HEK293 (cell line): Measurements from ENCODE around the gene SLC35F3.

ENCODE experiments used
- CTCF ChIA-PET: fragments of 350-600 bp; formaldehyde crosslinking; extraction: SDS; loops from one replicate; lab custom pipeline; 2021; ENCODE audit warnings: antibody characterized with exemption; lab: Yijun Ruan, JAX
- POLR2A ChIA-PET: fragments of 300-600 bp; formaldehyde crosslinking; extraction: SDS; loops from one replicate; lab custom pipeline; 2020; ENCODE audit warnings: antibody characterized with exemption, inconsistent platforms; lab: Yijun Ruan, JAX
- H3K27ac ChIP-seq: fragments of 200-500 bp; sonication (Bioruptor generic); 2 replicates; pipeline ENCODE4 v1.5.1; 2014; ENCODE audit warnings: low read depth, low read length, control low read depth, inconsistent platforms; ENCODE audit errors: extremely low read depth
- H3K36me3 ChIP-seq, 2 experiments: fragments of 200-500 bp in 1 of 2; sonication (Bioruptor generic) in 1 of 2; 1 replicate in 1 of 2; 2 replicates in 1 of 2; pipeline ENCODE4 v1.5.1; 2014 to 2017; ENCODE audit warnings: inconsistent platforms in 2 of 2, low read length in 2 of 2; ENCODE audit not compliant: control insufficient read depth in 2 of 2, insufficient read depth in 1 of 2
- H3K4me1 ChIP-seq: fragments of 200-500 bp; sonication (Bioruptor generic); 2 replicates; pipeline ENCODE4 v1.5.1; 2014; ENCODE audit warnings: mild to moderate bottlenecking, low read length, inconsistent platforms; ENCODE audit not compliant: control insufficient read depth, insufficient read depth
- H3K4me3 ChIP-seq: 2 replicates; pipeline ENCODE4 v1.5.1; 2011; ENCODE audit warnings: low read depth, mild to moderate bottlenecking, control low read depth, low read length, moderate library complexity
- H3K9me3 ChIP-seq: fragments of 200-500 bp; sonication (Bioruptor generic); 2 replicates; pipeline ENCODE4 v1.5.1; 2014; ENCODE audit warnings: low read depth, low read length, inconsistent platforms; ENCODE audit not compliant: control insufficient read depth, insufficient read depth
- CTCF ChIP-seq: fragments of 450-650 bp; formaldehyde crosslinking; IDR thresholded peaks from 2 replicates; pipeline ENCODE4 v1.5.1; 2016; ENCODE audit warnings: missing biosample characterization, missing genetic modification characterization
- OVOL3 ChIP-seq: fragments of 450-650 bp; formaldehyde crosslinking; IDR thresholded peaks from 2 replicates; pipeline ENCODE4 v1.5.1; 2016; ENCODE audit warnings: missing biosample characterization, missing genetic modification characterization
- ZBTB1 ChIP-seq: fragments of 450-650 bp; formaldehyde crosslinking; IDR thresholded peaks from 2 replicates; pipeline ENCODE4 v1.5.1; 2016; ENCODE audit warnings: missing biosample characterization, missing genetic modification characterization
- ZIC2 ChIP-seq: fragments of 450-650 bp; formaldehyde crosslinking; IDR thresholded peaks from 2 replicates; pipeline ENCODE4 v1.5.1; 2016; ENCODE audit warnings: missing biosample characterization, missing genetic modification characterization
- ZNF155 ChIP-seq: fragments of 450-650 bp; formaldehyde crosslinking; IDR thresholded peaks from 2 replicates; pipeline ENCODE4 v1.5.1; 2016; ENCODE audit warnings: missing biosample characterization, missing genetic modification characterization
- ZNF211 ChIP-seq: fragments of 450-650 bp; formaldehyde crosslinking; IDR thresholded peaks from 2 replicates; pipeline ENCODE4 v1.5.1; 2016; ENCODE audit warnings: low read depth, missing biosample characterization, missing genetic modification characterization
- ZNF26 ChIP-seq: fragments of 450-650 bp; formaldehyde crosslinking; IDR thresholded peaks from 2 replicates; pipeline ENCODE4 v1.5.1; 2016; ENCODE audit warnings: missing biosample characterization, missing genetic modification characterization
- ZNF266 ChIP-seq: fragments of 450-650 bp; formaldehyde crosslinking; IDR thresholded peaks from 2 replicates; pipeline ENCODE4 v1.5.1; 2016; ENCODE audit warnings: missing biosample characterization, missing genetic modification characterization, low read depth
- ZNF274 ChIP-seq, 2 experiments: fragments of 200-500 bp in 1 of 2; fragments of 450-650 bp in 1 of 2; sonication (Bioruptor generic) in 1 of 2; formaldehyde crosslinking in 1 of 2; IDR thresholded peaks; 2 replicates each; pipeline versions ENCODE4 v1.5.1 to v1.6.1; 2014 to 2016; ENCODE audit warnings: borderline replicate concordance in 1 of 2, inconsistent platforms in 1 of 2, low read length in 1 of 2, missing biosample characterization in 1 of 2, missing genetic modification characterization in 1 of 2
- ZNF280D ChIP-seq: fragments of 450-650 bp; formaldehyde crosslinking; IDR thresholded peaks from 2 replicates; pipeline ENCODE4 v1.5.1; 2016; ENCODE audit warnings: missing biosample characterization, missing genetic modification characterization
- ZNF292 ChIP-seq: fragments of 450-650 bp; formaldehyde crosslinking; IDR thresholded peaks from 2 replicates; pipeline ENCODE4 v1.5.1; 2016; ENCODE audit warnings: low read depth, missing biosample characterization, missing genetic modification characterization, borderline replicate concordance
- ZNF311 ChIP-seq: fragments of 450-650 bp; formaldehyde crosslinking; IDR thresholded peaks from 2 replicates; pipeline ENCODE4 v1.5.1; 2017; ENCODE audit warnings: missing biosample characterization, missing genetic modification characterization, borderline replicate concordance
- ZNF335 ChIP-seq: fragments of 450-650 bp; formaldehyde crosslinking; conservative IDR thresholded peaks from 2 replicates; pipeline ENCODE4 v1.5.1; 2016; ENCODE audit warnings: missing biosample characterization, missing genetic modification characterization
- ZNF354C ChIP-seq: fragments of 450-650 bp; formaldehyde crosslinking; IDR thresholded peaks from 2 replicates; pipeline ENCODE4 v1.5.1; 2016; ENCODE audit warnings: missing biosample characterization, missing genetic modification characterization, low read depth, borderline replicate concordance
- ZNF362 ChIP-seq: fragments of 450-650 bp; formaldehyde crosslinking; IDR thresholded peaks from 2 replicates; pipeline ENCODE4 v1.5.1; 2016; ENCODE audit warnings: missing biosample characterization, missing genetic modification characterization
- ZNF394 ChIP-seq: fragments of 450-650 bp; formaldehyde crosslinking; IDR thresholded peaks from 2 replicates; pipeline ENCODE4 v1.5.1; 2016; ENCODE audit warnings: missing biosample characterization, missing genetic modification characterization, mild to moderate bottlenecking, moderate library complexity, borderline replicate concordance
- ZNF426 ChIP-seq: fragments of 450-650 bp; formaldehyde crosslinking; IDR thresholded peaks from 2 replicates; pipeline ENCODE4 v1.5.1; 2017; ENCODE audit warnings: missing biosample characterization, missing genetic modification characterization, mild to moderate bottlenecking, inconsistent platforms, moderate library complexity
- ZNF549 ChIP-seq: fragments of 450-650 bp; IDR thresholded peaks from 2 replicates; pipeline ENCODE4 v1.5.1; 2018; ENCODE audit warnings: missing biosample characterization, missing genetic modification characterization, mild to moderate bottlenecking, inconsistent platforms, moderate library complexity
- ZNF639 ChIP-seq: fragments of 450-650 bp; formaldehyde crosslinking; IDR thresholded peaks from 2 replicates; pipeline ENCODE4 v1.5.1; 2016; ENCODE audit warnings: missing biosample characterization, missing genetic modification characterization

Gene SLC35F3

GRCh38 chr1:234222561-234223280 is 318.2 kb downstream of the SLC35F3 start:
- CTCF ChIA-PET = interaction anchor here (0.6 to 2.5 kb wide), 9 partner anchors 7 to 157 kb away, joined by 3 to 17 read pairs (median 8); no protein-coding TSS in a partner anchor
- Histone ChIP-seq H3K27ac (no peak overlapping the region), H3K4me1 (no peaks in the 10 kb centered on the region), H3K4me3 (no peak overlapping the region), H3K9me3 (no peaks in the 10 kb centered on the region)
- POLR2A ChIA-PET = no interaction called here
- TF ChIP-seq ZNF26 (tag by site-specific recombination) = no peak
- no peak for TF ChIP-seq ZIC2 (tag by site-specific recombination)
- no peak for TF ChIP-seq ZNF354C (tag by site-specific recombination)
- no peak for TF ChIP-seq ZNF211 (tag by site-specific recombination)
- no peak for TF ChIP-seq CTCF (tag by site-specific recombination)
- no peak for TF ChIP-seq ZNF274 (IDR thresholded peaks at IDR 0.05; ENCODE audit: low read length)
- no peak for TF ChIP-seq ZNF274 (tag by site-specific recombination; IDR thresholded peaks at IDR 0.05; ENCODE audit: borderline replicate concordance)
- TF ChIP-seq ZNF362 (tag by site-specific recombination) = no peak
- no peak for TF ChIP-seq ZNF335
- no peak for TF ChIP-seq ZNF549 (tag by site-specific recombination)
- TF ChIP-seq ZNF311 (tag by site-specific recombination) = no peak
- no peak for TF ChIP-seq ZNF280D (tag by site-specific recombination)
- no peak for TF ChIP-seq OVOL3 (tag by site-specific recombination)
- no peak for TF ChIP-seq ZNF292 (tag by site-specific recombination)
- TF ChIP-seq, all 188 proteins: peak for 0
- H3K36me3 ChIP-seq = no peaks in the 10 kb centered on the region

- Histone ChIP-seq H3K9me3 (no peaks in the 10 kb centered on the region), H3K36me3 (no peaks in the 10 kb centered on the region), H3K4me1 (no peaks in the 10 kb centered on the region), H3K27ac (no peak overlapping the region), H3K4me3 (no peak overlapping the region)
- ChIA-PET POLR2A (interaction anchor here (0.6 to 0.7 kb wide), 3 partner anchors 95 to 868 kb away, joined by 3 to 6 read pairs (median 3); no protein-coding TSS in a partner anchor), CTCF (interaction anchor here (0.7 to 2.8 kb wide), 4 partner anchors 9 to 1074 kb away, joined by 3 to 16 read pairs (median 11); no protein-coding TSS in a partner anchor)
- TF ChIP-seq ZNF155 (tag by site-specific recombination) (no peak), ZNF639 (tag by site-specific recombination) (no peak), ZNF266 (tag by site-specific recombination) (no peak), ZNF394 (tag by site-specific recombination) (no peak), ZBTB1 (tag by site-specific recombination) (no peak), ZNF426 (tag by site-specific recombination) (no peak)
Measured at GRCh38 chr1:234226113-234226818, 321.8 kb downstream of the SLC35F3 start.
